HT-29 (cell line): ENCODE measurements around the gene FGFBP1. TPM values are rescaled to one million over a fixed set of nuclear protein-coding genes. Genes with fewer than 3 reads are reported as not detected.

Experiments
- total RNA-seq: library from RNA; depleted of rRNA; stranded (reverse); fragments of >200 nt; shearing (Covaris generic); gene quantifications from 2 replicates; pipeline ENCODE4 v1.2.3, GENCODE V29; 2014; rRNA removed

FGFBP1 gene
- total RNA-seq, 1 experiment from 2014 or later: 0.36 TPM

Other genes with a start within 250 kb of the FGFBP1 start
- not detected in 2 replicates for gene BST1, start 235.7 kb downstream of the FGFBP1 start, total RNA-seq
- 0.05 TPM in 1 of 2 replicates, not detected in the other for gene CD38, start 160.4 kb downstream of the FGFBP1 start, total RNA-seq
- gene FGFBP2, start 24.4 kb upstream of the FGFBP1 start, total RNA-seq: not detected in 2 replicates
- 54.3 and 61.7 TPM in 2 replicates for gene PROM1, start 145.3 kb upstream of the FGFBP1 start, total RNA-seq